H1 (cell line): ENCODE measurements around the gene DENND1A. TPM values are rescaled to one million over a fixed set of nuclear protein-coding genes. Genes with fewer than 3 reads are reported as not detected.

Source experiments
- CTCF ChIA-PET: fragments of 300-600 bp; sonication (Branson Sonifier 250); formaldehyde crosslinking; loops from one replicate; lab custom pipeline; 2021; ENCODE audit not compliant: partially characterized antibody; lab: Charles Lee
- POLR2A ChIA-PET: fragments of 300-600 bp; sonication (Branson Sonifier 250); formaldehyde crosslinking; loops from one replicate; lab custom pipeline; 2021; ENCODE audit warnings: inconsistent platforms; ENCODE audit not compliant: partially characterized antibody; lab: Charles Lee
- DNase-seq, 2 experiments: peaks; one replicate each; pipeline versions ENCODE4 v3.0.0 to v3.0.0-alpha.2; 2010 to 2022; ENCODE audit warnings: low spot score in 2 of 2, low read depth in 1 of 2, mixed read lengths in 1 of 2
- FAIRE-seq: peaks from 2 replicates; lab custom pipeline; 2011; peaks lifted over from hg19 to GRCh38; lab: Jason Lieb, UNC
- H2AFZ ChIP-seq: 2 replicates; pipeline ENCODE4 v1.8.1; 2012; ENCODE audit warnings: low read length, inconsistent platforms
- H2AK5ac ChIP-seq: 2 replicates; pipeline ENCODE4 v1.6.1; 2013; ENCODE audit warnings: low read depth, low read length
- H2BK120ac ChIP-seq: replicated peaks from 2 replicates; pipeline ENCODE3; 2013; ENCODE audit warnings: low read depth, low read length, inconsistent platforms
- H2BK12ac ChIP-seq: 2 replicates; pipeline ENCODE4 v1.6.1; 2013; ENCODE audit warnings: low read depth, low read length
- H2BK15ac ChIP-seq: 2 replicates; pipeline ENCODE4 v1.6.1; 2013; ENCODE audit warnings: low read length
- H2BK20ac ChIP-seq: 2 replicates; pipeline ENCODE4 v1.6.1; 2013; ENCODE audit warnings: low read length
- H2BK5ac ChIP-seq: 2 replicates; pipeline ENCODE4 v1.6.1; 2013; ENCODE audit warnings: low read depth, low read length
- H3K14ac ChIP-seq: 2 replicates; pipeline ENCODE4 v1.6.1; 2013; ENCODE audit warnings: inconsistent platforms; ENCODE audit not compliant: insufficient read length
- H3K18ac ChIP-seq: 2 replicates; pipeline ENCODE4 v1.6.1; 2013; ENCODE audit warnings: low read length; ENCODE audit errors: extremely low read depth
- H3K23ac ChIP-seq: 2 replicates; pipeline ENCODE4 v1.6.1; 2013; ENCODE audit warnings: inconsistent platforms; ENCODE audit not compliant: insufficient read length
- H3K23me2 ChIP-seq: 2 replicates; pipeline ENCODE4 v1.6.1; 2013; ENCODE audit warnings: low read depth, low read length
- H3K27ac ChIP-seq: 2 replicates; pipeline ENCODE4 v1.6.1; 2011; ENCODE audit warnings: low read depth, low read length, inconsistent platforms
- H3K27me3 ChIP-seq, 4 experiments: replicated peaks in 1 of 4; 1 replicate in 1 of 4; 2 replicates in 3 of 4; pipeline versions ENCODE4 v1.6.1 to v1.8.1; 2011 to 2013; ENCODE audit warnings: low read length in 3 of 4, mild to moderate bottlenecking in 3 of 4, inconsistent platforms in 2 of 4, mixed read lengths in 2 of 4, moderate library complexity in 1 of 4; ENCODE audit not compliant: control insufficient read depth in 3 of 4, insufficient read depth in 3 of 4; ENCODE audit errors: extremely low read depth in 1 of 4
- H3K36me3 ChIP-seq, 4 experiments: 2 replicates each; pipeline versions ENCODE4 v1.6.1 to v1.8.1; 2011 to 2013; ENCODE audit warnings: mild to moderate bottlenecking in 4 of 4, low read length in 3 of 4, moderate library complexity in 2 of 4, control low read depth in 1 of 4, inconsistent platforms in 1 of 4; ENCODE audit not compliant: insufficient read depth in 4 of 4, control insufficient read depth in 2 of 4
- H3K4ac ChIP-seq: replicated peaks from 2 replicates; pipeline ENCODE3; 2013; ENCODE audit warnings: low read length, low read depth, mixed read lengths, inconsistent platforms; ENCODE audit not compliant: insufficient read length
- H3K4me1 ChIP-seq, 4 experiments: replicated peaks in 1 of 4; 1 replicate in 1 of 4; 2 replicates in 3 of 4; pipeline versions ENCODE4 v1.6.1 to v1.8.1; 2011 to 2013; ENCODE audit warnings: low read length in 3 of 4, inconsistent platforms in 2 of 4, mixed read lengths in 1 of 4; ENCODE audit not compliant: insufficient read depth in 4 of 4, control insufficient read depth in 3 of 4
- H3K4me2 ChIP-seq, 2 experiments: 2 replicates each; pipeline versions ENCODE4 v1.6.1 to v1.8.1; 2011 to 2013; ENCODE audit warnings: low read depth in 2 of 2, low read length in 2 of 2, control low read depth in 1 of 2, inconsistent platforms in 1 of 2, mild to moderate bottlenecking in 1 of 2; ENCODE audit not compliant: insufficient read depth in 1 of 2
- H3K4me3 ChIP-seq, 4 experiments: fragments of 200-600, 300-600 bp in 1 of 4; sonication (generic), shearing (Covaris generic), sonication (Bioruptor Twin) in 1 of 4; 2 replicates each; pipeline versions ENCODE4 v1.5.1 to v1.8.1; 2011 to 2016; ENCODE audit warnings: low read length in 4 of 4, low read depth in 3 of 4, control low read depth in 2 of 4, inconsistent platforms in 2 of 4, mild to moderate bottlenecking in 2 of 4, mixed read lengths in 1 of 4, moderate library complexity in 1 of 4; ENCODE audit not compliant: insufficient read depth in 2 of 4; ENCODE audit errors: extremely low read depth in 1 of 4
- H3K56ac ChIP-seq: replicated peaks from 2 replicates; pipeline ENCODE3; 2013; ENCODE audit warnings: low read depth, mild to moderate bottlenecking, mixed read lengths, low read length, inconsistent platforms; ENCODE audit not compliant: insufficient read length
- H3K79me1 ChIP-seq: 2 replicates; pipeline ENCODE4 v1.6.1; 2013; ENCODE audit warnings: low read depth, low read length, control low read depth
- H3K79me2 ChIP-seq, 2 experiments: 2 replicates each; pipeline versions ENCODE4 v1.6.1 to v1.8.1; 2012 to 2013; ENCODE audit warnings: low read length in 2 of 2, mild to moderate bottlenecking in 2 of 2, inconsistent platforms in 1 of 2; ENCODE audit not compliant: insufficient read depth in 2 of 2, control insufficient read depth in 1 of 2
- H3K9ac ChIP-seq, 4 experiments: replicated peaks in 1 of 4; 1 replicate in 1 of 4; 2 replicates in 3 of 4; pipeline versions ENCODE4 v1.6.1 to v1.8.1; 2011 to 2013; ENCODE audit warnings: low read depth in 3 of 4, low read length in 3 of 4, control low read depth in 2 of 4, mild to moderate bottlenecking in 2 of 4, moderate library complexity in 2 of 4, inconsistent platforms in 1 of 4; ENCODE audit errors: extremely low read depth in 1 of 4
- H3K9me3 ChIP-seq, 2 experiments: 2 replicates each; pipeline versions ENCODE4 v1.6.1 to v1.8.1; 2012 to 2013; ENCODE audit warnings: mild to moderate bottlenecking in 2 of 2, moderate library complexity in 2 of 2, control low read depth in 1 of 2, inconsistent platforms in 1 of 2, low read depth in 1 of 2, low read length in 1 of 2, mixed read lengths in 1 of 2; ENCODE audit not compliant: insufficient read depth in 2 of 2
- H4K20me1 ChIP-seq, 2 experiments: replicated peaks in 1 of 2; 2 replicates each; pipeline versions ENCODE3 to v1.8.1; 2011 to 2013; ENCODE audit warnings: inconsistent platforms in 2 of 2, low read length in 2 of 2, mild to moderate bottlenecking in 1 of 2; ENCODE audit not compliant: insufficient read depth in 2 of 2, control insufficient read depth in 1 of 2
- H4K5ac ChIP-seq: 2 replicates; pipeline ENCODE4 v1.6.1; 2013; ENCODE audit warnings: low read length, low read depth, mixed read lengths, inconsistent platforms; ENCODE audit not compliant: insufficient read length
- H4K8ac ChIP-seq: 2 replicates; pipeline ENCODE4 v1.8.0; 2013; ENCODE audit warnings: mild to moderate bottlenecking, moderate library complexity, low read length, inconsistent platforms; ENCODE audit not compliant: insufficient read depth; ENCODE audit errors: extremely low read depth
- H4K91ac ChIP-seq: replicated peaks from 2 replicates; pipeline ENCODE3; 2013; ENCODE audit warnings: low read length, mixed read lengths, inconsistent platforms; ENCODE audit not compliant: insufficient read length
- BRCA1 ChIP-seq: IDR thresholded peaks from 2 replicates; pipeline ENCODE4 v1.6.1; 2012; ENCODE audit warnings: low read depth, low read length, improper control_type of control experiment
- CEBPB ChIP-seq: IDR thresholded peaks from 2 replicates; pipeline ENCODE4 v1.6.1; 2012; ENCODE audit warnings: low read depth, low read length
- CHD2 ChIP-seq: IDR thresholded peaks from 2 replicates; pipeline ENCODE4 v1.6.1; 2012; ENCODE audit warnings: low read length, improper control_type of control experiment
- FOSL1 ChIP-seq: IDR thresholded peaks from 2 replicates; pipeline ENCODE4 v1.6.1; 2011; ENCODE audit warnings: mild to moderate bottlenecking, low read depth, low read length, moderate library complexity; ENCODE audit not compliant: insufficient read depth
- JUND ChIP-seq: IDR thresholded peaks from 2 replicates; pipeline ENCODE4 v1.6.1; 2011; ENCODE audit warnings: mild to moderate bottlenecking, improper control_type of control experiment, low read length
- KDM4A ChIP-seq: IDR thresholded peaks from one replicate; pipeline ENCODE4 v1.7.1; 2012; ENCODE audit warnings: low read depth, mild to moderate bottlenecking, moderate library complexity, low read length, inconsistent platforms; ENCODE audit not compliant: severe bottlenecking
- MAFK ChIP-seq: IDR thresholded peaks from 2 replicates; pipeline ENCODE4 v1.6.1; 2012; ENCODE audit warnings: low read depth, mild to moderate bottlenecking, improper control_type of control experiment, low read length
- MAX ChIP-seq: IDR thresholded peaks from 2 replicates; pipeline ENCODE4 v1.6.1; 2012; ENCODE audit warnings: inconsistent platforms
- POU5F1 ChIP-seq: IDR thresholded peaks from 2 replicates; pipeline ENCODE4 v1.6.1; 2011; ENCODE audit warnings: low read depth, mild to moderate bottlenecking, low read length, moderate library complexity
- RFX5 ChIP-seq: IDR thresholded peaks from 2 replicates; pipeline ENCODE4 v1.6.1; 2011; ENCODE audit warnings: low read depth, low read length, improper control_type of control experiment, borderline replicate concordance
- RNF2 ChIP-seq: fragments of 200-900, 300-1000 bp; sonication (generic); IDR thresholded peaks from 2 replicates; pipeline ENCODE4 v1.7.1; 2016; ENCODE audit warnings: borderline replicate concordance, low read depth, mild to moderate bottlenecking, antibody characterized with exemption, low read length; ENCODE audit not compliant: poor library complexity, severe bottlenecking; ENCODE audit errors: missing control alignments
- SIX5 ChIP-seq: IDR thresholded peaks from 2 replicates; pipeline ENCODE4 v1.6.1; 2011; ENCODE audit warnings: mild to moderate bottlenecking, low read depth, low read length
- TAF7 ChIP-seq: optimal IDR thresholded peaks from 2 replicates; pipeline ENCODE3; 2011; ENCODE audit warnings: low read depth, mild to moderate bottlenecking, inconsistent platforms, low read length, moderate library complexity, borderline replicate concordance
- ZNF274 ChIP-seq: IDR thresholded peaks from 2 replicates; pipeline ENCODE4 v1.7.0; 2012; ENCODE audit warnings: low read length, borderline replicate concordance; ENCODE audit errors: extremely low read depth
- WGBS, 2 experiments: shearing (Covaris generic) in 1 of 2; methylation state at CpG; one replicate each; pipeline versions ENCODE4 v1.1.6 to v1.1.7; 2013 to 2015; ENCODE audit warnings: low lambda C conversion rate in 2 of 2, mixed read lengths in 2 of 2, inconsistent platforms in 1 of 2, low coverage in 1 of 2, missing lambda C conversion rate in 1 of 2; ENCODE audit not compliant: insufficient replicate concordance in 2 of 2, insufficient coverage in 1 of 2, insufficient read length in 1 of 2; ENCODE audit errors: extremely low coverage in 1 of 2, missing lambda C conversion rate in 1 of 2; 5-methylcytosine and 5-hydroxymethylcytosine counted together
- polyA plus RNA-seq, 7 experiments: library from polyadenylated mRNA; depleted of rRNA in 3 of 7; stranded (reverse) in 5 of 7; unstranded in 2 of 7; fragments of >200 nt in 5 of 7; fragments of 200-250 nt in 2 of 7; gene quantifications; 1 replicate in 5 of 7; 2 replicates in 1 of 7; 4 replicates in 1 of 7; pipeline versions ENCODE4 v1.2.1 to v1.2.3, GENCODE V29; 2011 to 2013; ENCODE audit warnings: missing spikeins in 2 of 7, mixed read lengths in 2 of 7
- total RNA-seq: library from RNA; stranded (reverse); fragmentation: NEBNext Ultra II Directional; extraction: Animal tissue kit (Norgen Biotek cat#: 25700); gene quantifications from 2 replicates; pipeline ENCODE4 v1.2.1, GENCODE V29; 2021

DENND1A gene
- total and polyA plus RNA-seq, 2 of the 8 experiments (the other 6 are each of a cell fraction or from before 2014, with no cell fraction given) = 24.1 to 26.4 TPM

GRCh38 chr9:123480791-123481190, 449.1 kb downstream of the DENND1A start:
- Histone ChIP-seq H3K23ac (no peak overlapping the region), H3K4me2 (peak overlapping the region in 1 of 2 experiments; percentile 15; a peak in 1 of 4 replicates), H3K27me3 (no peaks in the 10 kb centered on the region), H2AK5ac (0 out of 2 replicates have a peak overlapping the region, but pooled peaks have one; percentile 32), H2BK5ac (peak overlapping the region; percentile 8; the same call in 1 of the 2 replicates), H3K79me2 (no peaks in the 10 kb centered on the region), H2BK120ac (no peak overlapping the region), H3K9me3 (no peaks in the 10 kb centered on the region), H2BK15ac (peak overlapping the region; percentile 76; the same call in 1 of the 2 replicates), H4K20me1 (no peaks in the 10 kb centered on the region), H3K56ac (no peak overlapping the region), H3K79me1 (peaks cover 5% of the 10 kb centered on the region; the same call in 1 of the 2 replicates), H3K18ac (peak overlapping the region; percentile 9; the same call in 1 of the 2 replicates), H3K23me2 (no peaks in the 10 kb centered on the region), H3K4me3 (no peak overlapping the region), H2AFZ (no peak overlapping the region), H4K91ac (no peak overlapping the region), H4K8ac (no peak overlapping the region), H4K5ac (no peak overlapping the region), H3K14ac (no peak overlapping the region), H3K36me3 (no peaks in the 10 kb centered on the region), H3K9ac (no peak overlapping the region), H2BK20ac (no peak overlapping the region), H3K27ac (no peak overlapping the region), H3K4ac (no peak overlapping the region), H2BK12ac (peak overlapping the region; percentile 68; the same call in 1 of the 2 replicates), H3K4me1 (peaks cover 11 to 20% (median 16%) of the 10 kb centered on the region in 4 experiments)
- ChIA-PET POLR2A (interaction anchor here (1.1 to 1.5 kb wide), 2 partner anchors 13 to 21 kb away, joined by 4 read pairs; no protein-coding TSS in a partner anchor), CTCF (interaction anchor here (1.0 to 1.6 kb wide), 5 partner anchors 9 to 78 kb away, joined by 3 to 4 read pairs (median 3); no protein-coding TSS in a partner anchor)
- TF ChIP-seq KDM4A (no peak), RNF2 (no peak), SIX5 (no peak), TAF7 (no peak), MAFK (no peak), MAX (no peak), POU5F1 (no peak), JUND (no peak), ZNF274 (no peak), FOSL1 (no peak), BRCA1 (no peak), CEBPB (no peak), RFX5 (no peak), CHD2 (no peak)
- DNase-seq (no peak), FAIRE-seq (no peak)
- WGBS, 2 experiments = 91% methylated on average over 8 of the region's 8 CpGs; no CpG with 5 or more reads in 1 of the 2 experiments
